Hepatocyte (in vitro differentiated cells): ENCODE measurements around the gene SLC35G6.
"Not testable (repeated sequence)": the region's sequence is repeated elsewhere in the genome, so short reads cannot be mapped to it uniquely, and the experiment has no call there.

Source experiments
- EZH2 ChIP-seq: fragments of 200-600 bp; sonication (generic); IDR thresholded peaks from 2 replicates; pipeline ENCODE4 v1.6.1; 2016; ENCODE audit warnings: antibody characterized with exemption, mild to moderate bottlenecking, borderline replicate concordance
- EZH2phosphoT487 ChIP-seq: fragments of 200-600 bp; sonication (generic); IDR thresholded peaks from one replicate; pipeline ENCODE4 v1.6.1; 2018; ENCODE audit warnings: antibody characterized with exemption, mild to moderate bottlenecking, low read depth, moderate library complexity; ENCODE audit not compliant: unreplicated experiment, severe bottlenecking
- TF ChIP-seq, protein P1 (sequence below): fragments of 200-600 bp; sonication (generic); IDR thresholded peaks from 2 replicates; pipeline ENCODE4 v1.5.1; 2016; ENCODE audit warnings: antibody characterized with exemption, mild to moderate bottlenecking; ENCODE audit not compliant: poor library complexity

DNA sequence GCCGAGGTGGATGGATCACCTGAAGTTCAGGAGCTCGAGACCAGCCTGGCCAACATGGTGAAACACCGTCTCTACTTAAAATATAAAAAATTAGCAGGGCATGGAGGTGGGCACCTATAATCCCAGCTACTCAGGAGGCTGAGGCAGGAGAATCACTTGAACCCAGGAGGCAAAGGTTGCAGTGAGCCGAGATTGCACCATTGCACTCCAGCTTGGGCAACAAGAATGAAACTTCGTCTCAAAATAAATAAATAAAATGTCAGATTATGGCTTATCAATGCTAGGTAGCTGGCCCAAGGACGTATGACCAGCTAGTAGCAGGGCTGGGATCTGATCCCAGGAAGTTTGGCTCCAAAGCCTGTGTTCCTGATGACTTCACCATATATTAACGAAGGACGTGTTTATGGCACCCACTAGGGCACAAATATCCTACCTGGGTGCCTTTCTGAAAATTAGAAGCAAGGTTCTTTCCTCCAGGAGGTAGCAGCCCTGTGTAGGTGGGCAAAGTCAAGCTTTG lies 10.7 kb upstream of the SLC35G6 start:
- TF ChIP-seq, protein P1, sequence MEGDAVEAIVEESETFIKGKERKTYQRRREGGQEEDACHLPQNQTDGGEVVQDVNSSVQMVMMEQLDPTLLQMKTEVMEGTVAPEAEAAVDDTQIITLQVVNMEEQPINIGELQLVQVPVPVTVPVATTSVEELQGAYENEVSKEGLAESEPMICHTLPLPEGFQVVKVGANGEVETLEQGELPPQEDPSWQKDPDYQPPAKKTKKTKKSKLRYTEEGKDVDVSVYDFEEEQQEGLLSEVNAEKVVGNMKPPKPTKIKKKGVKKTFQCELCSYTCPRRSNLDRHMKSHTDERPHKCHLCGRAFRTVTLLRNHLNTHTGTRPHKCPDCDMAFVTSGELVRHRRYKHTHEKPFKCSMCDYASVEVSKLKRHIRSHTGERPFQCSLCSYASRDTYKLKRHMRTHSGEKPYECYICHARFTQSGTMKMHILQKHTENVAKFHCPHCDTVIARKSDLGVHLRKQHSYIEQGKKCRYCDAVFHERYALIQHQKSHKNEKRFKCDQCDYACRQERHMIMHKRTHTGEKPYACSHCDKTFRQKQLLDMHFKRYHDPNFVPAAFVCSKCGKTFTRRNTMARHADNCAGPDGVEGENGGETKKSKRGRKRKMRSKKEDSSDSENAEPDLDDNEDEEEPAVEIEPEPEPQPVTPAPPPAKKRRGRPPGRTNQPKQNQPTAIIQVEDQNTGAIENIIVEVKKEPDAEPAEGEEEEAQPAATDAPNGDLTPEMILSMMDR, result not testable (repeated sequence)
- not testable (repeated sequence) for TF ChIP-seq EZH2, EZH2phosphoT487
